Pancreas (tissue), 10 donors: ENCODE data around the gene GNA12. TPM values are rescaled to one million over a fixed set of nuclear protein-coding genes. Genes with fewer than 3 reads are reported as not detected.

Experiments used
- ATAC-seq, 4 donors: fragments of 200-7000 bp; cut with Tn5 transposase; one replicate each; pipeline versions ENCODE4 v1.8.0 to v1.9.1; 2020; ENCODE audit warnings: mild to moderate bottlenecking in 4 of 4, moderate library complexity in 4 of 4
- DNase-seq, 6 donors: peaks; one replicate each; pipeline ENCODE4 v3.0.0-alpha.2; 2020
- FAIRE-seq: peaks from 2 replicates; lab custom pipeline; 2012; peaks lifted over from hg19 to GRCh38; lab: Jason Lieb, UNC
- H3K27ac ChIP-seq, 4 donors: fragments of 200-600 bp; sonication (generic); 1 replicate in 3 of 4; 2 replicates in 1 of 4; pipeline versions ENCODE4 v1.5.0 to v1.8.0; 2020
- H3K27me3 ChIP-seq, 4 donors: fragments of 200-600 bp; one replicate each; pipeline ENCODE4 v1.8.0; 2021
- H3K36me3 ChIP-seq, 3 donors: fragments of 200-600 bp; sonication (generic) in 1 of 3; one replicate each; pipeline versions ENCODE4 v1.5.0 to v1.8.0; 2020 to 2021
- H3K4me1 ChIP-seq, 3 donors: fragments of 200-600 bp; one replicate each; pipeline ENCODE4 v1.8.0; 2021
- H3K4me3 ChIP-seq, 4 donors: fragments of 200-600 bp; sonication (generic) in 2 of 4; one replicate each; pipeline versions ENCODE4 v1.5.0 to v1.8.0; 2020 to 2021
- H3K9me3 ChIP-seq, 4 donors: fragments of 200-600 bp; one replicate each; pipeline ENCODE4 v1.8.0; 2021
- WGBS, 2 donors: extraction: QIAGEN DNeasy Blood & Tissue Kit; methylation state at CpG; one replicate each; pipeline ENCODE4 v1.1.7; 2013; 5-methylcytosine and 5-hydroxymethylcytosine counted together
- intact Hi-C, 3 donors: fragments of 100-400 bp; cut with DNase I; formaldehyde crosslinking; loops; one replicate each; pipeline versions ENCODE4 v1.11.1 to v1.14.2; 2022
- polyA plus RNA-seq, 2 donors: library from polyadenylated mRNA; stranded (reverse); fragments of 200-250 nt; gene quantifications; one replicate each; pipeline ENCODE4 v1.2.3, GENCODE V29; 2013
- total RNA-seq, 6 donors: library from RNA; stranded (reverse); fragmentation: NEBNext Ultra II Directional in 4 of 6; extraction: Animal tissue kit (Norgen Biotek cat#: 25700) in 4 of 6; gene quantifications; one replicate each; pipeline versions ENCODE4 v1.2.1 to v1.2.4, GENCODE V29; 2021 to 2023
- TF ChIP-seq, protein P1 (sequence below), 4 donors: fragments of 200-600 bp; sonication (generic) in 3 of 4; IDR thresholded peaks; one replicate each; pipeline versions ENCODE4 v1.5.0 to v1.8.0; 2021; ENCODE audit warnings: antibody characterized with exemption in 4 of 4
- donor health status: healthy with polysubstance abuse.
- donor health status: DM: no; HTN: no; CAD: no; lungs with moderate emphysema.
- donor health status: DM: no; HTN: no; CAD: no.
- donor health status: control.
- donor health status: control.
- donor health status: Bipolar disorder and iron deficiency.
- donor health status: DM: yes; HTN: yes; CAD: no.
- donor health status: DM: no; HTN: no; CAD: no.
- donor health status: DM: no; HTN: no; CAD: no.
- donor health status: DM: yes; HTN: yes; CAD: no.

Gene GNA12
- total and polyA plus RNA-seq, 8 donors: 7.5 to 23.0 (median 15.9) TPM

DNA sequence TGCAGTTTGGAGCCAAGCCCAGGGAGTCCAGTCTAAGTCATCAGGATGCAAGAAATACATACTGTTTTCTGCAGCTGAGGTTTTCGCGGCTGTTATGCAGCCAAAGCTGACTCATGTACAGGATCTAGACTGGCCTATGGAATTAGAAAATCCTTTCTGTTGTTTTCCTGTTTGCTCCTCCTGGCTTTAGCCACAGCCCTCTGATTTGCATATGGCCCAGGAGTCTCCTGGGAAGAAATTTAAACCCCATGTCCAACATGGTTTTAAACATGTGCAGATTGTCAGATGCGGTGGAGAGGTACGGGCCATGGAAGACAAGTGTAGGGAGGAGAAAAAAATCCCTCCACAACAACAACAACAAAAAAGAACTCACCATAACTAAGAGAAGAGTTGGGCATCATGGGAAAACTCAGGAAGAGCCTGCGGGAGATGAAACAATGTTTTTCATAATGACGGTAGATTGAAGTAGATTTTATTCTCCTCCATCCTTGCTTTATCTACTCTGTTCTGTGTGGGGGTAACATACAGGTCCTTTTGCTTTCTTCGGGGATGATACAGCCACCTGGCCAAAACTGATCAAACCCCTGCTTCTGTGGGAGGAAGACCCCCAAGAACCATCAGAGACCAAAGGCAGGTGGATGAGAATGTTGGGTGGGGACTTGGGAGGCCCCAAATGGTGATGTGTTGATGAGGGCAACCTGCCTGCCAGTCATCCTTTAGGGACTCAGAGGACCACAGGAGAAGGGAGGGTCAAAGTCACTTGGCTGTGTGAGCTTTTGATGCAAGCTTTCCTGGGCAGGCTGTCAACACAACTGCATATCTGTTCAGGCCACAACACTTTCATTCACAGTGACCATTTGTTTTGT, 29.8 kb upstream of the GNA12 start:
- Histone ChIP-seq H3K9me3 (no peaks in the 10 kb centered on the region), H3K4me3 (no peak overlapping the region), H3K27me3 (no peaks in the 10 kb centered on the region), H3K36me3 (no peaks in the 10 kb centered on the region), H3K27ac (no peak overlapping the region), H3K4me1 (no peaks in the 10 kb centered on the region)
- WGBS, 2 donors: 63 to 65% methylated on average over 7 of the region's 7 CpGs
- TF ChIP-seq, protein P1, sequence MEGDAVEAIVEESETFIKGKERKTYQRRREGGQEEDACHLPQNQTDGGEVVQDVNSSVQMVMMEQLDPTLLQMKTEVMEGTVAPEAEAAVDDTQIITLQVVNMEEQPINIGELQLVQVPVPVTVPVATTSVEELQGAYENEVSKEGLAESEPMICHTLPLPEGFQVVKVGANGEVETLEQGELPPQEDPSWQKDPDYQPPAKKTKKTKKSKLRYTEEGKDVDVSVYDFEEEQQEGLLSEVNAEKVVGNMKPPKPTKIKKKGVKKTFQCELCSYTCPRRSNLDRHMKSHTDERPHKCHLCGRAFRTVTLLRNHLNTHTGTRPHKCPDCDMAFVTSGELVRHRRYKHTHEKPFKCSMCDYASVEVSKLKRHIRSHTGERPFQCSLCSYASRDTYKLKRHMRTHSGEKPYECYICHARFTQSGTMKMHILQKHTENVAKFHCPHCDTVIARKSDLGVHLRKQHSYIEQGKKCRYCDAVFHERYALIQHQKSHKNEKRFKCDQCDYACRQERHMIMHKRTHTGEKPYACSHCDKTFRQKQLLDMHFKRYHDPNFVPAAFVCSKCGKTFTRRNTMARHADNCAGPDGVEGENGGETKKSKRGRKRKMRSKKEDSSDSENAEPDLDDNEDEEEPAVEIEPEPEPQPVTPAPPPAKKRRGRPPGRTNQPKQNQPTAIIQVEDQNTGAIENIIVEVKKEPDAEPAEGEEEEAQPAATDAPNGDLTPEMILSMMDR (IDR thresholded peaks at IDR 0.05): no peak
- FAIRE-seq (no peak), DNase-seq (no peak), ATAC-seq (peak in 2 of 4 donors; percentile 22 to 26)
- intact Hi-C loops: no loop called here

DNA sequence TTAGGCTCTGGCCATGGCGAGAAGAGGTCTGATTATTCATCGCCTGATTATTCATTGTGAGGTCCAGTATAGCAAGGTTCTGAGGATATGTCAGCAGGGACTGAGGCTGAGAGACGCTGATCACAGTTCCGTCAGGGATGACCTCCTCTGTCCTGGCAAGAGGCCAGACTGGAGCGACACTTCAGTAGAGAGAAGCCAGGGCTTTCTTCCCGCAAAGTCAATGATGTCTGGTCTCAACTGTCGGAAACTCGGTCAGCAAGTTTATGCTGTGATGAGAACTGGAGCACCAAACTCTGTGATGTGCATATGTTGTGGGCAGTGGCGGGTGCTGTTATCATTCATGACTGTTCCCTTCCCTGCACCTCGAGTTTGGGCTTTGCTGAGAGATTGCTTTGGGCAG, 29.0 kb upstream of the GNA12 start:
- Histone ChIP-seq H3K27me3 (no peaks in the 10 kb centered on the region), H3K27ac (no peak overlapping the region), H3K4me1 (no peaks in the 10 kb centered on the region), H3K36me3 (no peaks in the 10 kb centered on the region), H3K4me3 (no peak overlapping the region), H3K9me3 (no peaks in the 10 kb centered on the region)
- 65 to 66% methylated on average over 10 of the region's 10 CpGs for WGBS, 2 donors
- ATAC-seq (no peak), DNase-seq (no peak), FAIRE-seq (no peak)
- TF ChIP-seq, protein P1 (IDR thresholded peaks at IDR 0.05): no peak
- intact Hi-C loops: no loop called here

DNA sequence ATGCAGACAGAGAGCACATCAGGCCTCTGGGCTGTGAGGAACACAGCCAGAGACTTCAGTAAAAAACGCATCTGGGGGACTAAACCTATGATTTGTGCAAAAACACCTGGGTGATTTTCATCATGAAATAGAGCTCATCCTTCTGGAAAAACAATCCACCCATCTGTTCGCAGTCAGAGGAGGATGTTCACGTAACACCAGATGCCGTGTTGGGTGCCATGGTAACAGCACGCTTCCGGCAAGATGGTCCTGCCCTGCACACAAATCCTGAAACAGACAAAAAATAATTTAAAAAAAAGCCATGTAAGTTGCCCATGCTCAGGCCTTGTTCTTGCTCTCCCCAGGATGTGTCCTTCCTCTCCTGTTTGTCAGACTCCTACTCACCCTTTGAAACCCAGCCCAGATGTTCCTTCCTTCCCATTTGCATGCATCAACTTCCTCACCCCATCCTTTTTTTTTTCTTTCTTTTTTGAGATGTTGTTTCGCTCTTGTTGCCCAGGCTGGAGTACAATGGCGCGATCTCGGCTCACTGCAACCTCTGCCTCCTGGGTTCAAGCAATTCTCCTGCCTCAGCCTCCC, 28.3 kb upstream of the GNA12 start:
- Histone ChIP-seq H3K36me3 (no peaks in the 10 kb centered on the region), H3K27ac (no peak overlapping the region), H3K4me1 (no peaks in the 10 kb centered on the region), H3K4me3 (no peak overlapping the region), H3K27me3 (no peaks in the 10 kb centered on the region), H3K9me3 (no peaks in the 10 kb centered on the region)
- DNase-seq (no peak), FAIRE-seq (no peak), ATAC-seq (peak in 2 of 4 donors; percentile 34 to 38)
- WGBS, 2 donors: 88 to 89% methylated on average over 10 of the region's 10 CpGs
- TF ChIP-seq, protein P1 (IDR thresholded peaks at IDR 0.05): no peak
- intact Hi-C loops: no loop called here

DNA sequence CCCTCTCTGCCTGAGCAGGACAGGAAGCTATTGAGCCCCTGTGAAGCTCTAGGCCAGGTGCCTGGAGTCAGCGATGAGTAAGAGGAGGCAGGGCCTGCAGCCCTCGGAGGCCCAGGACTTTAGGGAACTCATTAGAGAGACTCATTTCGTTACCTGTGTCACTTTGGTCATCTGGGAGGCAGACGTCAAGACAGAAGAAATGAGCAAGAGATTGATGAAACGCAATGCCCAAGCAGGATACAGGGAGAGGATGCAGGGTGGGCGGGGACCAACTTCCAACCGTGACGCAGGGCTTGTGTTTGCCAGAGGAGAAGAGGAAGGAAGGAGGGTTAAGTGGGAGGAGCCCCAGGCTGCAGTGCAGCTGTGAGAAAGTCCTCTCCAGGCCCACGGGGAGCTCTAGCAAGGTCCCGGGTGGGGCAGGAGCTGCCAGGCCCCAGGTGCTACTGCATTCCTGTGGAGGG, 26.4 kb upstream of the GNA12 start:
- ATAC-seq: peak in 3 of 4 donors; percentile 72 to 79 (median 74)
- Histone ChIP-seq H3K27me3 (no peaks in the 10 kb centered on the region), H3K4me1 (no peaks in the 10 kb centered on the region), H3K36me3 (no peaks in the 10 kb centered on the region), H3K9me3 (no peaks in the 10 kb centered on the region), H3K27ac (no peak overlapping the region), H3K4me3 (no peak overlapping the region)
- no peak for FAIRE-seq
- peak in 1 of 6 donors; percentile 34 for DNase-seq
- WGBS, 2 donors: 31 to 36% methylated on average over 10 of the region's 10 CpGs
- TF ChIP-seq, protein P1 (IDR thresholded peaks at IDR 0.05): no peak
- intact Hi-C loops: no loop called here
